HCT116 (cell line): ENCODE results near the gene FTSJ3. TPM values are rescaled to one million over a fixed set of nuclear protein-coding genes. Genes with fewer than 3 reads are reported as not detected.
"Not testable (repeated sequence)": the region's sequence is repeated elsewhere in the genome, so short reads cannot be mapped to it uniquely, and the experiment has no call there.

Experiments used
- ATAC-seq: fragments of 200-7000 bp; cut with Tn5 transposase; 2 replicates; pipeline ENCODE4 v1.9.1; 2020; ENCODE audit warnings: mild to moderate bottlenecking, moderate library complexity
- BruUV-seq: library from RNA; stranded (reverse); fragments of 400-500 nt; replicated peaks from 2 replicates; lab custom pipeline; 2021; lab: Mats Ljungman, UMichigan
- CTCF ChIA-PET: fragments of 300-600 bp; sonication (Branson Sonifier 250); formaldehyde crosslinking; loops from one replicate; lab custom pipeline; 2021; ENCODE audit warnings: antibody characterized with exemption; lab: Charles Lee
- POLR2A ChIA-PET: fragments of 300-600, 350-600 bp; sonication (Branson Sonifier 250); formaldehyde crosslinking; loops from one replicate; lab custom pipeline; 2021; ENCODE audit warnings: antibody characterized with exemption; lab: Charles Lee
- RAD21 ChIA-PET, 2 experiments: fragments of 300-600 bp; sonication (Branson Sonifier 250); formaldehyde crosslinking; loops; one replicate each; lab custom pipeline; 2023; ENCODE audit warnings: low total read pairs in 2 of 2; ENCODE audit not compliant: uncharacterized antibody in 2 of 2, unreplicated experiment in 2 of 2, low non-redundant PET in 1 of 2; lab: Charles Lee
- DNase-seq: peaks from one replicate; pipeline ENCODE4 v3.0.0-alpha.2; 2010; ENCODE audit warnings: low read depth, low spot score
- H2AFZ ChIP-seq: fragments of 200-600 bp; shearing (Covaris generic), sonication (generic); 2 replicates; pipeline ENCODE4 v1.6.1; 2017; ENCODE audit warnings: low read depth, mixed run types, mixed read lengths, antibody characterized with exemption, low read length; ENCODE audit not compliant: poor library complexity, severe bottlenecking
- H3K27ac ChIP-seq: 2 replicates; pipeline ENCODE4 v1.5.1; 2012; ENCODE audit warnings: low read depth, low read length
- H3K27me3 ChIP-seq: fragments of 200-600 bp; sonication (generic); 2 replicates; pipeline ENCODE4 v1.6.1; 2016; ENCODE audit warnings: mixed run types, low read length, mixed read lengths; ENCODE audit not compliant: insufficient read depth
- H3K36me3 ChIP-seq, 2 experiments: fragments of 200-500 bp in 1 of 2; fragments of 200-600 bp in 1 of 2; sonication (Bioruptor generic) in 1 of 2; sonication (generic) in 1 of 2; 2 replicates each; pipeline versions ENCODE4 v1.5.1 to v1.6.1; 2014 to 2016; ENCODE audit warnings: low read length in 2 of 2, inconsistent platforms in 1 of 2, mixed read lengths in 1 of 2, mixed run types in 1 of 2; ENCODE audit not compliant: insufficient read depth in 2 of 2, control insufficient read depth in 1 of 2
- H3K4me1 ChIP-seq, 2 experiments: fragments of 200-600 bp in 1 of 2; sonication (generic) in 1 of 2; 2 replicates each; pipeline versions ENCODE4 v1.5.1 to v1.6.1; 2012 to 2017; ENCODE audit warnings: low read length in 2 of 2, inconsistent platforms in 1 of 2, mild to moderate bottlenecking in 1 of 2, mixed read lengths in 1 of 2, mixed run types in 1 of 2, moderate library complexity in 1 of 2; ENCODE audit not compliant: insufficient read depth in 2 of 2, control insufficient read depth in 1 of 2
- H3K4me2 ChIP-seq: fragments of 200-600 bp; sonication (generic); 2 replicates; pipeline ENCODE4 v1.6.1; 2017; ENCODE audit warnings: mixed run types, low read length, mixed read lengths
- H3K4me3 ChIP-seq, 2 experiments: fragments of 200-600 bp in 1 of 2; sonication (generic) in 1 of 2; replicated peaks in 1 of 2; 2 replicates each; pipeline ENCODE4 v1.5.1; 2011 to 2016; ENCODE audit warnings: low read length in 2 of 2, control low read depth in 1 of 2, low read depth in 1 of 2, mild to moderate bottlenecking in 1 of 2, mixed read lengths in 1 of 2, mixed run types in 1 of 2
- H3K79me2 ChIP-seq: fragments of 200-600 bp; sonication (generic); 2 replicates; pipeline ENCODE4 v1.6.1; 2017; ENCODE audit warnings: mild to moderate bottlenecking, mixed run types, low read length, moderate library complexity, mixed read lengths; ENCODE audit not compliant: insufficient read depth
- H3K9ac ChIP-seq: fragments of 200-600 bp; sonication (generic); 2 replicates; pipeline ENCODE4 v1.6.1; 2016; ENCODE audit warnings: low read length, mixed read lengths
- H3K9me2 ChIP-seq: fragments of 200-600 bp; sonication (generic), shearing (Covaris generic); 2 replicates; pipeline ENCODE4 v1.6.1; 2017; ENCODE audit warnings: mixed run types, mild to moderate bottlenecking, moderate library complexity; ENCODE audit not compliant: insufficient read depth
- H3K9me3 ChIP-seq, 2 experiments: fragments of 200-500 bp in 1 of 2; fragments of 200-600 bp in 1 of 2; sonication (Bioruptor generic) in 1 of 2; sonication (generic) in 1 of 2; 2 replicates each; pipeline ENCODE4 v1.6.1; 2014 to 2017; ENCODE audit warnings: low read length in 2 of 2, mixed read lengths in 2 of 2, inconsistent platforms in 1 of 2, low read depth in 1 of 2, mild to moderate bottlenecking in 1 of 2, mixed run types in 1 of 2, moderate library complexity in 1 of 2; ENCODE audit not compliant: control insufficient read depth in 1 of 2, insufficient read depth in 1 of 2
- H4K20me1 ChIP-seq: fragments of 200-600 bp; sonication (generic), shearing (Covaris generic); 2 replicates; pipeline ENCODE4 v1.6.1; 2017; ENCODE audit warnings: mixed run types, mild to moderate bottlenecking, moderate library complexity; ENCODE audit not compliant: insufficient read depth
- CEBPB ChIP-seq: IDR thresholded peaks from 2 replicates; pipeline ENCODE4 v1.6.1; 2012; ENCODE audit warnings: low read depth
- ELF1 ChIP-seq: IDR thresholded peaks from 2 replicates; pipeline ENCODE4 v1.6.1; 2012; ENCODE audit warnings: low read depth, borderline replicate concordance
- EZH2 ChIP-seq: fragments of 200-600 bp; sonication (generic); IDR thresholded peaks from 2 replicates; pipeline ENCODE4 v1.6.1; 2017; ENCODE audit warnings: antibody characterized with exemption, mixed run types
- EZH2phosphoT487 ChIP-seq: fragments of 200-600 bp; IDR thresholded peaks from 2 replicates; pipeline ENCODE4 v1.6.1; 2018; ENCODE audit warnings: antibody characterized with exemption, borderline replicate concordance
- POLR2A ChIP-seq: IDR thresholded peaks from 2 replicates; pipeline ENCODE4 v1.7.0; 2011; ENCODE audit warnings: borderline replicate concordance; ENCODE audit not compliant: insufficient read depth, insufficient read length; ENCODE audit errors: extremely low read depth
- POLR2AphosphoS5 ChIP-seq: IDR thresholded peaks from 2 replicates; pipeline ENCODE4 v1.6.1; 2011; ENCODE audit warnings: mild to moderate bottlenecking, low read depth, low read length, moderate library complexity
- RAD21 ChIP-seq: IDR thresholded peaks from 2 replicates; pipeline ENCODE4 v1.6.1; 2012; ENCODE audit warnings: low read depth, mild to moderate bottlenecking
- SIN3A ChIP-seq: IDR thresholded peaks from 2 replicates; pipeline ENCODE4 v1.6.1; 2012; ENCODE audit warnings: low read depth
- SP1 ChIP-seq: IDR thresholded peaks from 2 replicates; pipeline ENCODE4 v1.6.1; 2012; ENCODE audit warnings: low read depth
- TCF7L2 ChIP-seq: IDR thresholded peaks from 2 replicates; pipeline ENCODE4 v1.7.0; 2011; ENCODE audit warnings: borderline replicate concordance, inconsistent platforms; ENCODE audit not compliant: insufficient read depth, insufficient read length; ENCODE audit errors: extremely low read depth
- YY1 ChIP-seq: IDR thresholded peaks from 2 replicates; pipeline ENCODE4 v1.6.1; 2011; ENCODE audit warnings: low read length, low read depth, moderate library complexity, mild to moderate bottlenecking; ENCODE audit not compliant: insufficient replicate concordance; ENCODE audit errors: extremely low read depth
- ZFX ChIP-seq: fragments of 450-650 bp; IDR thresholded peaks from 2 replicates; pipeline ENCODE4 v1.6.1; 2017
- intact Hi-C: fragments of 100-400 bp; cut with micrococcal nuclease; formaldehyde crosslinking; loops from 2 replicates; pipeline ENCODE4 v1.10.0; 2022
- total RNA-seq: library from RNA; stranded (reverse); gene quantifications from one replicate; pipeline ENCODE4 v1.2.1, GENCODE V29; 2021; ENCODE audit not compliant: unreplicated experiment
- TF ChIP-seq, protein P1 (sequence below): IDR thresholded peaks from 2 replicates; pipeline ENCODE4 v1.6.1; 2011; ENCODE audit warnings: mild to moderate bottlenecking, low read length, moderate library complexity; ENCODE audit not compliant: insufficient replicate concordance; ENCODE audit errors: extremely low read depth
- TF ChIP-seq, protein P2 (sequence below): IDR thresholded peaks from 2 replicates; pipeline ENCODE4 v1.6.1; 2012
- TF ChIP-seq, protein P3 (sequence below): IDR thresholded peaks from 2 replicates; pipeline ENCODE4 v1.6.1; 2012

Gene FTSJ3
- total RNA-seq, 1 experiment from 2014 or later = 70.9 TPM

DNA sequence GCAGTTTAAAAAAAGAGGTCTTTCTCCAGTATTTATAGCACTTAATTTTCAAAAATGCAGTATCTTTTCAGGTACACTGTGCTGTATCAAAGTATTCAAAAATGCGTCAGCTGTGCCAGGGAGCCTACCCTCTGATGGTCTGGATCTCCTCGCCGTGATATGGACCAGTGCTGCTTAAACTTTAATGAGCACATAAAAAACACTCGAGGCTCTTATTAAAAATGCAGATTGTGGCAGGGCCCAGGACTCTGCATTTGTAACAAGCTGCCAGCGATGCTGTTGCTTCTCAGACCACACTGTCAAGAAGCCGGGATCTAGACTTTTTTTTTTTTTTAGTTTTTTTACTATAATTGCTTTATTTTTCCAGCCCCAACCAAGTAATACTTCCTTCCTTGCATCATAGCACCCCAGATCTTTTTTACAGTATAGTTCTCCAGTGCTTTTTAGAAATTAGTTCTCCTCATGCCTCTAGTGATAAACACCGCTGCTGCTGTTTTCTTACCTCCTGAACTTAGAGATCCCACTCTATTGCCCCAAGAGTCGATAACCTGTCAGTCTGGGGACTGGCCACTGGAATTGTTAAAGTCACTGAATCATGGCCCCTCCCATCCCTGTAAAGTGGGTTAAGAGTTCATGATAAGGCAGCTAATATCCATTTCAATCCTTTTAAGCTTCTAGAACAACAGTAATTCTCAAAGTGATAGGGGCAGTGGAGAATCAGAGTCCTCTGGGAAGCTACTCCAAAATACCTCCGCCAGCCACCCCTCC, 16.6 kb upstream of the FTSJ3 start:
- BruUV-seq = no TSS peak
- peak overlapping the region; percentile 78 for H3K27ac ChIP-seq
- TF ChIP-seq SP1 (no peak), YY1 (no peak), POLR2A (no peak), POLR2AphosphoS5 (no peak), ZFX (no peak), TCF7L2 (no peak), EZH2 (no peak), ELF1 (no peak), RAD21 (no peak), EZH2phosphoT487 (no peak), CEBPB (no peak), SIN3A (no peak)
- TF ChIP-seq, protein P1, sequence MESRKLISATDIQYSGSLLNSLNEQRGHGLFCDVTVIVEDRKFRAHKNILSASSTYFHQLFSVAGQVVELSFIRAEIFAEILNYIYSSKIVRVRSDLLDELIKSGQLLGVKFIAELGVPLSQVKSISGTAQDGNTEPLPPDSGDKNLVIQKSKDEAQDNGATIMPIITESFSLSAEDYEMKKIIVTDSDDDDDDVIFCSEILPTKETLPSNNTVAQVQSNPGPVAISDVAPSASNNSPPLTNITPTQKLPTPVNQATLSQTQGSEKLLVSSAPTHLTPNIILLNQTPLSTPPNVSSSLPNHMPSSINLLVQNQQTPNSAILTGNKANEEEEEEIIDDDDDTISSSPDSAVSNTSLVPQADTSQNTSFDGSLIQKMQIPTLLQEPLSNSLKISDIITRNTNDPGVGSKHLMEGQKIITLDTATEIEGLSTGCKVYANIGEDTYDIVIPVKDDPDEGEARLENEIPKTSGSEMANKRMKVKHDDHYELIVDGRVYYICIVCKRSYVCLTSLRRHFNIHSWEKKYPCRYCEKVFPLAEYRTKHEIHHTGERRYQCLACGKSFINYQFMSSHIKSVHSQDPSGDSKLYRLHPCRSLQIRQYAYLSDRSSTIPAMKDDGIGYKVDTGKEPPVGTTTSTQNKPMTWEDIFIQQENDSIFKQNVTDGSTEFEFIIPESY = no peak
- TF ChIP-seq, protein P2, sequence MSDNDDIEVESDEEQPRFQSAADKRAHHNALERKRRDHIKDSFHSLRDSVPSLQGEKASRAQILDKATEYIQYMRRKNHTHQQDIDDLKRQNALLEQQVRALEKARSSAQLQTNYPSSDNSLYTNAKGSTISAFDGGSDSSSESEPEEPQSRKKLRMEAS = no peak
- TF ChIP-seq, protein P3, sequence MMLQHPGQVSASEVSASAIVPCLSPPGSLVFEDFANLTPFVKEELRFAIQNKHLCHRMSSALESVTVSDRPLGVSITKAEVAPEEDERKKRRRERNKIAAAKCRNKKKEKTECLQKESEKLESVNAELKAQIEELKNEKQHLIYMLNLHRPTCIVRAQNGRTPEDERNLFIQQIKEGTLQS = no peak
- TF ChIP-seq, all 23 proteins: peak for 0
- Histone ChIP-seq H3K79me2 (peaks cover 33% of the 10 kb centered on the region), H3K9me2 (no peaks in the 10 kb centered on the region), H2AFZ (peak overlapping the region; percentile 47), H3K9ac (peak overlapping the region; percentile 98), H3K36me3 (no peaks in the 10 kb centered on the region; a peak in 1 of 4 replicates), H3K4me2 (peak overlapping the region; percentile 79), H3K9me3 (peaks cover 0 to 5% of the 10 kb centered on the region in 2 experiments; a peak in 1 of 4 replicates), H3K4me3 (peak overlapping the region; percentile 92 to 95), H4K20me1 (no peaks in the 10 kb centered on the region), H3K27me3 (no peaks in the 10 kb centered on the region), H3K4me1 (peaks cover 35 to 48% of the 10 kb centered on the region in 2 experiments)
- ATAC-seq (no peak), DNase-seq (no peak)
- RAD21 ChIA-PET = interaction anchor here in 1 of 2 experiments (0.6 kb wide), 1 partner anchor 367 kb away, joined by 4 read pairs; the partner anchor contains the start of gene ACE
- CTCF ChIA-PET = interaction anchor here (0.6 to 1.5 kb wide), 6 partner anchors 9 to 419 kb away, joined by 3 to 10 read pairs (median 4); no protein-coding TSS in a partner anchor
- intact Hi-C loops = loop anchor here (2.0 to 5.0 kb wide), 2 partner anchors 71 to 222 kb away; partner anchors contain the start of genes CCDC47 and MAP3K3
- POLR2A ChIA-PET = interaction anchor here (0.7 to 1.8 kb wide), 3 partner anchors 16 to 71 kb away, joined by 4 to 13 read pairs (median 7); partner anchors contain the start of genes CCDC47 and DDX42

DNA sequence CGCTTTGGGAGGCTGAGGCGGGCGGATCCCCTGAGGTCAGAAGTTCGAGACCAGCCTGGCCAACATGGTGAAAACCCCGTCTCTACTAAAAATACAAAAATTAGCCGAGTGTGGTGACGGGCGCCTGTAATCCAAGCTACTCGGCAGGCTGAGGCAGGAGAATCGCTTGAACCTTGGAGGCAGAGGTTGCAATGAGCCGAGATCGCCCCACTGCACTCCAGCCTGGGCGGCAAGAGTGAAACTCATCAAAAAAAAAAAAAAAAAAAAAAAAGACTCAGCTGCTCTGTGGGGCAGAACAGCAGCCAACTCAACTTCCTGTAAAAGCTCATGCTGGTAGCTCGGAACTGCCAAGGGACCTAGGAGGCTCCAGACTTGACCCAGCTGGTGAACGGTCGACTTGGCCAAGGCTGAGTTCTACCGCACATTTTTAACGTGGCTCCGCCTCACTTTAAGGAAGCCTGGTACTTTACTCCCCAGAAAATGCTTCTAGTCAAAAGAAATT, 16.0 kb upstream of the FTSJ3 start:
- TSS peak; percentile 90 for BruUV-seq
- H3K4me2 ChIP-seq = peak overlapping the region; percentile 79
- CTCF ChIA-PET = interaction anchor here (0.6 to 1.5 kb wide), 6 partner anchors 12 to 418 kb away, joined by 3 to 10 read pairs (median 4); no protein-coding TSS in a partner anchor
- peak; percentile 3 for ATAC-seq
- peak overlapping the region; percentile 98 for H3K9ac ChIP-seq
- DNase-seq = peak; percentile 40
- H3K27me3 ChIP-seq, H4K20me1 ChIP-seq, RAD21 ChIA-PET, H3K36me3 ChIP-seq, H3K9me3 ChIP-seq, H3K9me2 ChIP-seq: not testable (repeated sequence)
- POLR2A ChIA-PET = interaction anchor here (0.6 to 1.8 kb wide), 7 partner anchors 16 to 662 kb away, joined by 3 to 13 read pairs (median 5); partner anchors contain the start of genes CCDC47, DDX42 and DDX5
- peaks cover 40 to 48% of the 10 kb centered on the region in 2 experiments for H3K4me1 ChIP-seq
- peak overlapping the region; percentile 47 for H2AFZ ChIP-seq
- H3K79me2 ChIP-seq = peaks cover 39% of the 10 kb centered on the region
- peak overlapping the region; percentile 92 to 95 for H3K4me3 ChIP-seq
- intact Hi-C loops = loop anchor here (2.0 to 5.0 kb wide), 2 partner anchors 71 to 221 kb away; partner anchors contain the start of genes CCDC47 and MAP3K3
- H3K27ac ChIP-seq = peak overlapping the region; percentile 78
